Motor neuron (in vitro differentiated cells): ENCODE measurements around the gene OR13C9. TPM values are rescaled to one million over a fixed set of nuclear protein-coding genes. Genes with fewer than 3 reads are reported as not detected.

Experiments
- ATAC-seq, 8 experiments: fragments of 200-7000 bp; cut with Tn5 transposase; replicated peaks in 6 of 8; 2 replicates each; pipeline ENCODE4 v1.8.0; 2021; ENCODE audit warnings: mild to moderate bottlenecking in 8 of 8, moderate library complexity in 8 of 8
- H3K27ac ChIP-seq, 2 donors: fragments of 250-450 bp; sonication (Bioruptor Pico); 2 replicates each; pipeline ENCODE4 v1.9.0; 2021; ENCODE audit warnings: antibody characterized with exemption in 2 of 2, mild to moderate bottlenecking in 2 of 2, moderate library complexity in 1 of 2
- H3K4me1 ChIP-seq, 2 donors: fragments of 250-450 bp; sonication (Bioruptor Pico); replicated peaks in 1 of 2; 2 replicates each; pipeline ENCODE4 v1.6.1; 2021; ENCODE audit warnings: antibody characterized with exemption in 2 of 2, mild to moderate bottlenecking in 2 of 2, moderate library complexity in 1 of 2
- H3K4me3 ChIP-seq, 5 donors: fragments of 250-450 bp; sonication (Bioruptor Pico); 2 replicates each; pipeline ENCODE4 v1.9.0; 2021; ENCODE audit warnings: antibody characterized with exemption in 5 of 5, mild to moderate bottlenecking in 5 of 5, moderate library complexity in 4 of 5
- WGBS, 10 experiments: fragments of 450-650 bp; shearing (Covaris generic); methylation state at CpG; one replicate each; pipeline ENCODE4 v1.0.0; 2022; 5-methylcytosine and 5-hydroxymethylcytosine counted together
- in situ Hi-C, 9 experiments: fragments of 400-800 bp; cut with MboI; loops; one replicate each; pipeline ENCODE4 v1.15.0; 2021; ENCODE audit warnings: low sequenced_read_pairs in 9 of 9, low pct_unique_long_range_greater_than_20kb in 2 of 9; ENCODE audit not compliant: unreplicated experiment in 9 of 9
- total RNA-seq, 8 experiments: library from RNA; unstranded; fragments of 300-600 nt; gene quantifications; 2 replicates each; pipeline versions ENCODE4 v1.2.3 to v1.2.4, GENCODE V29; 2022

Gene OR13C9
- total RNA-seq, 8 experiments from 2014 or later, result 0.33 TPM; not detected in 7

DNA sequence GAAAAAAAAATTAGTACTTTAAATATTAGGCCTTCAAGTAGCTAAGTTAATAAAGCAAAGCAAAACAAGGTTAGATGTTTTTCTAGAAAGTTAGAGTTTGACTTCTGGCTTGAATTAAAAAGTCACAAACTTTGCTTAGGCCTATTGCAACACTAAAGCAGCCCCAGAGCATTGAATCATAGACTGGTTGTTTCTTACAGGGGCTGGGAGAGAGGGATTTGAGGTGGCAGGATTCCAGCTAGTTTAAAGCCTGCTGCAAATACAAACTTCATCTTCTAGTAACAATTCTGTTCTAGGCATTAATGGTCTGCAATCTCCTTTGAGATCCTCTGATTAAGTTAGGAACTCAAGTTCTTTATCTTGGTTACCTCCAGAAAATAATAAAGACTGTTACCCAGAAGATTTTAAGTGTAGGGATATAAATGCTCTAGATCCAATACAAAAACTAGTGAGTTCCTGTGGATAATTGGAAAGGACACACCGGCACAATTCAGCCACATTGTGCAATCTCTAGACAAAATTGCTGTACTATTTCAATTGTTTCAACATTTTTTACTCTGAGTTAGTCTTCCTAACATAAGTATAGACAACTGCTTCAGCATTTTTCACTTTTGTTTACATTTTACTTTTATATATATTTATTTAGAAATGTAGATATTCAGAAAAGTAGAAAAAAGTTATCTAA is 31.4 kb downstream of the OR13C9 start:
- ATAC-seq, result peak in 2 of 8 experiments; percentile 45 to 68
- no peaks in the 10 kb centered on the region for H3K4me1 ChIP-seq
- no peak overlapping the region for H3K4me3 ChIP-seq
- WGBS, 10 experiments, result 0 to 100% (median 0%) methylated on average over 1 of the region's 1 CpG; no CpG with 5 or more reads in 4 of the 10 experiments
- in situ Hi-C loops, result no loop called here
- H3K27ac ChIP-seq, result no peak overlapping the region

GRCh38 chr9:104580562-104580961 is 37.4 kb downstream of the OR13C9 start:
- Histone ChIP-seq H3K4me3 (no peak overlapping the region), H3K27ac (no peak overlapping the region), H3K4me1 (no peaks in the 10 kb centered on the region)
- WGBS, 10 experiments, result 0 to 100% (median 57%) methylated on average over 1 of the region's 1 CpG; no CpG with 5 or more reads in 5 of the 10 experiments
- in situ Hi-C loops, result no loop called here
- ATAC-seq, result no peak

- ATAC-seq, result peak in 1 of 8 experiments; percentile 44
- Histone ChIP-seq H3K4me3 (no peak overlapping the region), H3K4me1 (no peaks in the 10 kb centered on the region), H3K27ac (no peak overlapping the region)
- in situ Hi-C loops, result no loop called here
- 40 to 100% (median 83%) methylated on average over 2 to 5 of the region's 5 CpGs for WGBS, 10 experiments
These were observed 40.7 kb downstream of the OR13C9 start for GRCh38 chr9:104577263-104577662.

DNA sequence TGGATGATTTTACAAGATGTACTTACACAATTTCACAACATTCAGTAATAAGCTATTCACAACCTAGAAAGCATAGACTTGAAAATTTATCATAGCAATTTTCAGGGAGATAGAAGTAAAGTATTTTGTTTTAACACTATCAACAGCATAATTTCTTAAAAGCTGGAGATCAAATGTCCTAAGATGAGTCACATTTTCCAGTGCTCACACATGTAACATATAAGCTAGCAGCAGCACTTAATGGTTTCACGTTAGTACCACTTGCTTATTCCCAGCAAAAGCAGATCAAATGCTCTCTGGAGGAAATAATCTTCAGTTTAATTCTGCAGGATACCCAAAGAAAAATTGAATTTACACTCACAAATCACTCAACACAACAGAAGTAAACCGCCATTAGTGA is 42.5 kb downstream of the OR13C9 start:
- ATAC-seq, result no peak
- WGBS, 10 experiments, result 0 to 88% (median 64%) methylated on average over 1 to 2 of the region's 2 CpGs; no CpG with 5 or more reads in 2 of the 10 experiments
- no peak overlapping the region for H3K4me3 ChIP-seq
- in situ Hi-C loops, result no loop called here
- no peak overlapping the region for H3K27ac ChIP-seq
- no peaks in the 10 kb centered on the region for H3K4me1 ChIP-seq

DNA sequence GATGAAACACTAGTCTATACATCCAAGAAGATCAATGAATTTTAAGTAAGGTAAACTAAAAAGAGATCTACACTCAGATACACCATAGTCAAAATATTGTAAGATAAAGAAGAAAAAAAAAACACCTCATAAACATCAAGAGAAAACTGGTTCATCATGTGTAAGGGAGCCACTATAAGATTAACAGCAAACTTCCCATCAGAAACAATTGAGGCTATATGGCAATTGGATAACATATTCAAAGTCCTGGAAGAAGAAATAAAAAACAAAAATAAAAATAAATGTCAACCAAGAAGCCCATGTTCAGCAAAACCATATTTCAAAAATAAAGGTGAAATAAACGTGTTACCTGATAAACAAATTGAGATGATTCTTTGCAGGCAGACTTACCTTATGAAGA is 45.4 kb downstream of the OR13C9 start:
- no peak for ATAC-seq
- in situ Hi-C loops, result no loop called here
- Histone ChIP-seq H3K4me3 (no peak overlapping the region), H3K27ac (no peak overlapping the region), H3K4me1 (no peaks in the 10 kb centered on the region)
- 0 to 79% (median 22%) methylated on average over 1 of the region's 1 CpG; no CpG with 5 or more reads in 1 of the 10 experiments for WGBS, 10 experiments

GRCh38 chr9:104568868-104569267 is 49.1 kb downstream of the OR13C9 start, which contains the start of gene OR13C8:
OR13C8 (plus strand) TSS chr9:104569168; CDS start chr9:104569168, 0 bp downstream.
- Histone ChIP-seq H3K27ac (no peak within 1 kb of the TSS), H3K4me1 (no peaks in the 10 kb centered on the region), H3K4me3 (no peak within 1 kb of the TSS)
- 13 to 90% (median 74%) methylated on average over 1 to 4 of the region's 4 CpGs; no CpG with 5 or more reads in 2 of the 10 experiments for WGBS, 10 experiments
- no peak for ATAC-seq
- in situ Hi-C loops, result no loop called here

Other genes with a start within 250 kb of the OR13C9 start
- under 1 TPM in 2 of 8 experiments, not detected in 6; 0.36 to 0.43 TPM for gene OR13F1, start 113.9 kb downstream of the OR13C9 start, total RNA-seq
- under 1 TPM in 1 of 8 experiments, not detected in 7; 0.62 TPM for gene OR13C4, start 91.0 kb downstream of the OR13C9 start, total RNA-seq
- gene OR13C3, start 81.3 kb downstream of the OR13C9 start, total RNA-seq, result under 1 TPM in 1 of 8 experiments, not detected in 7; 0.31 TPM
- under 1 TPM in 1 of 8 experiments, not detected in 7; 0.43 TPM for gene OR13C8, start 49.0 kb downstream of the OR13C9 start, total RNA-seq
- gene OR13C5, start 18.8 kb downstream of the OR13C9 start, total RNA-seq, result under 1 TPM in 2 of 8 experiments, not detected in 6; 0.23 to 0.47 TPM
- under 1 TPM in 1 of 8 experiments, not detected in 7; 0.47 TPM for gene OR13C2, start 12.6 kb downstream of the OR13C9 start, total RNA-seq
- gene OR13D1, start 76.3 kb upstream of the OR13C9 start, total RNA-seq, result 1 to 10 TPM in 1 of 8 experiments, under 1 TPM in 5, not detected in 2; 0.21 to 1.1 (median 0.32) TPM
- gene NIPSNAP3A, start 129.5 kb upstream of the OR13C9 start, total RNA-seq, result 10 to 100 TPM; 15.6 to 44.8 (median 23.1) TPM
- 1 to 10 TPM in 3 of 8 experiments, under 1 TPM in 5; 0.29 to 2.6 (median 0.48) TPM for gene NIPSNAP3B, start 145.9 kb upstream of the OR13C9 start, total RNA-seq